T-helper 17 cell (primary cell): ENCODE data around the gene SCAF11. TPM values are rescaled to one million over a fixed set of nuclear protein-coding genes. Genes with fewer than 3 reads are reported as not detected.

Experiments
- ATAC-seq: fragments of 150-1000 bp; cut with Tn5 transposase; 2 replicates; pipeline ENCODE4 v1.10.0; 2021; ENCODE audit warnings: mild to moderate bottlenecking, moderate library complexity
- DNase-seq, 3 donors: peaks; one replicate each; pipeline versions ENCODE4 v3.0.0 to v3.0.0-alpha.2; 2020 to 2021
- H3K9me3 ChIP-seq: one replicate; pipeline ENCODE4 v1.7.0; 2013; ENCODE audit warnings: low read length, mild to moderate bottlenecking; ENCODE audit not compliant: control insufficient read depth, poor library complexity, severe bottlenecking
- H3K27ac Mint-ChIP-seq: one replicate; pipeline ENCODE4 v1.8.0; 2022; ENCODE audit warnings: mild to moderate bottlenecking, moderate library complexity, mixed read lengths
- H3K27me3 Mint-ChIP-seq: one replicate; pipeline ENCODE4 v1.8.0; 2022; ENCODE audit warnings: mixed read lengths
- H3K36me3 Mint-ChIP-seq: one replicate; pipeline ENCODE4 v1.8.0; 2022; ENCODE audit warnings: low read depth, mixed read lengths
- H3K4me1 Mint-ChIP-seq: one replicate; pipeline ENCODE4 v1.8.0; 2022; ENCODE audit warnings: mild to moderate bottlenecking, mixed read lengths
- H3K4me3 Mint-ChIP-seq: one replicate; pipeline ENCODE4 v1.8.0; 2022; ENCODE audit warnings: mild to moderate bottlenecking, moderate library complexity, mixed read lengths
- total RNA-seq, 4 donors: library from RNA in 2 of 4; stranded (reverse) in 2 of 4; gene quantifications; one replicate each; pipeline ENCODE4 v1.2.3 and lab custom pipeline; 2022 to 2026

Gene SCAF11
- total RNA-seq, 2 donors from 2014 or later, result 165 to 166 TPM

- DNase-seq, result no peak
- H3K9me3 ChIP-seq, result no peaks in the 10 kb centered on the region
- Mint-ChIP-seq H3K27ac (peak overlapping the region; percentile 54), H3K4me1 (peaks cover 8% of the 10 kb centered on the region), H3K4me3 (no peak overlapping the region), H3K27me3 (no peaks in the 10 kb centered on the region), H3K36me3 (peaks cover 4% of the 10 kb centered on the region)
- no peak for ATAC-seq
These were observed 56.9 kb downstream of the SCAF11 start for GRCh38 chr12:45933504-45933903.

GRCh38 chr12:45930369-45930768 is 60.0 kb downstream of the SCAF11 start:
- no peak overlapping the region for H3K4me3 Mint-ChIP-seq
- peaks cover 17% of the 10 kb centered on the region for H3K36me3 Mint-ChIP-seq
- no peaks in the 10 kb centered on the region for H3K27me3 Mint-ChIP-seq
- DNase-seq, result no peak
- ATAC-seq, result no peak
- no peaks in the 10 kb centered on the region for H3K9me3 ChIP-seq
- H3K27ac Mint-ChIP-seq, result peak overlapping the region; percentile 19
- H3K4me1 Mint-ChIP-seq, result peaks cover 9% of the 10 kb centered on the region

GRCh38 chr12:45928309-45928708 is 62.1 kb downstream of the SCAF11 start:
- Mint-ChIP-seq H3K36me3 (peaks cover 19% of the 10 kb centered on the region), H3K27me3 (no peaks in the 10 kb centered on the region), H3K4me3 (no peak overlapping the region), H3K4me1 (peaks cover 9% of the 10 kb centered on the region), H3K27ac (peak overlapping the region; percentile 27)
- DNase-seq (no peak), ATAC-seq (no peak)
- H3K9me3 ChIP-seq, result no peaks in the 10 kb centered on the region

- no peaks in the 10 kb centered on the region for H3K36me3 Mint-ChIP-seq
- H3K4me1 Mint-ChIP-seq, result no peaks in the 10 kb centered on the region
- ATAC-seq (no peak), DNase-seq (no peak)
- H3K9me3 ChIP-seq, result no peaks in the 10 kb centered on the region
- no peak overlapping the region for H3K27ac Mint-ChIP-seq
- H3K27me3 Mint-ChIP-seq, result no peaks in the 10 kb centered on the region
- H3K4me3 Mint-ChIP-seq, result no peak overlapping the region
These were observed 71.6 kb downstream of the SCAF11 start for GRCh38 chr12:45918818-45919217.

- Mint-ChIP-seq H3K27me3 (no peaks in the 10 kb centered on the region), H3K4me3 (no peak overlapping the region), H3K4me1 (peaks cover 3% of the 10 kb centered on the region), H3K27ac (no peak overlapping the region), H3K36me3 (no peaks in the 10 kb centered on the region)
- ATAC-seq (no peak), DNase-seq (no peak)
- no peaks in the 10 kb centered on the region for H3K9me3 ChIP-seq
These were observed 75.0 kb downstream of the SCAF11 start for GRCh38 chr12:45915405-45915804.

- no peaks in the 10 kb centered on the region for H3K9me3 ChIP-seq
- ATAC-seq (peak; percentile 18), DNase-seq (no peak)
- Mint-ChIP-seq H3K36me3 (no peaks in the 10 kb centered on the region), H3K4me1 (peaks cover 3% of the 10 kb centered on the region), H3K27me3 (no peaks in the 10 kb centered on the region), H3K4me3 (no peak overlapping the region), H3K27ac (no peak overlapping the region)
These were observed 76.3 kb downstream of the SCAF11 start for GRCh38 chr12:45914090-45914489.

- DNase-seq (no peak), ATAC-seq (no peak)
- no peaks in the 10 kb centered on the region for H3K9me3 ChIP-seq
- Mint-ChIP-seq H3K36me3 (no peaks in the 10 kb centered on the region), H3K4me1 (peaks cover 3% of the 10 kb centered on the region), H3K27me3 (no peaks in the 10 kb centered on the region), H3K27ac (no peak overlapping the region), H3K4me3 (no peak overlapping the region)
These were observed 76.7 kb downstream of the SCAF11 start for GRCh38 chr12:45913631-45914030.

GRCh38 chr12:45912774-45913173 is 77.6 kb downstream of the SCAF11 start:
- ATAC-seq (no peak), DNase-seq (no peak)
- Mint-ChIP-seq H3K27ac (no peak overlapping the region), H3K4me1 (peaks cover 3% of the 10 kb centered on the region), H3K36me3 (no peaks in the 10 kb centered on the region), H3K27me3 (no peaks in the 10 kb centered on the region), H3K4me3 (no peak overlapping the region)
- H3K9me3 ChIP-seq, result no peaks in the 10 kb centered on the region

GRCh38 chr12:45909041-45909713 is 81.2 kb downstream of the SCAF11 start:
- Mint-ChIP-seq H3K4me1 (peaks cover 3% of the 10 kb centered on the region), H3K27me3 (no peaks in the 10 kb centered on the region), H3K36me3 (no peaks in the 10 kb centered on the region), H3K27ac (no peak overlapping the region), H3K4me3 (no peak overlapping the region)
- no peak for ATAC-seq
- H3K9me3 ChIP-seq, result no peaks in the 10 kb centered on the region
- no peak for DNase-seq

- H3K27ac Mint-ChIP-seq, result no peak overlapping the region
- H3K4me1 Mint-ChIP-seq, result no peaks in the 10 kb centered on the region
- DNase-seq (no peak), ATAC-seq (no peak)
- no peaks in the 10 kb centered on the region for H3K36me3 Mint-ChIP-seq
- no peaks in the 10 kb centered on the region for H3K27me3 Mint-ChIP-seq
- H3K9me3 ChIP-seq, result no peaks in the 10 kb centered on the region
- no peak overlapping the region for H3K4me3 Mint-ChIP-seq
These were observed 82.4 kb downstream of the SCAF11 start for GRCh38 chr12:45907955-45908354.

- H3K9me3 ChIP-seq, result no peaks in the 10 kb centered on the region
- H3K4me1 Mint-ChIP-seq, result peaks cover 5% of the 10 kb centered on the region
- no peak for DNase-seq
- no peak overlapping the region for H3K27ac Mint-ChIP-seq
- no peaks in the 10 kb centered on the region for H3K27me3 Mint-ChIP-seq
- no peak for ATAC-seq
- H3K36me3 Mint-ChIP-seq, result peaks cover 13% of the 10 kb centered on the region
- no peak overlapping the region for H3K4me3 Mint-ChIP-seq
These were observed 92.3 kb downstream of the SCAF11 start for GRCh38 chr12:45898094-45898493.

GRCh38 chr12:45895961-45896360 is 94.4 kb downstream of the SCAF11 start:
- ATAC-seq (no peak), DNase-seq (no peak)
- no peaks in the 10 kb centered on the region for H3K9me3 ChIP-seq
- Mint-ChIP-seq H3K4me3 (no peak overlapping the region), H3K27me3 (no peaks in the 10 kb centered on the region), H3K27ac (peak overlapping the region; percentile 8), H3K36me3 (peaks cover 13% of the 10 kb centered on the region), H3K4me1 (peaks cover 11% of the 10 kb centered on the region)

- no peak for DNase-seq
- H3K27ac Mint-ChIP-seq, result no peak overlapping the region
These were observed 97.1 kb downstream of the SCAF11 start for GRCh38 chr12:45893240-45893639.

GRCh38 chr12:45890276-45890675 is 100.1 kb downstream of the SCAF11 start:
- H3K27me3 Mint-ChIP-seq, result no peaks in the 10 kb centered on the region

More at GRCh38 chr12:45893240-45893639, 97.1 kb downstream of the SCAF11 start:
- H3K4me3 Mint-ChIP-seq, result no peak overlapping the region
- H3K4me1 Mint-ChIP-seq, result peaks cover 14% of the 10 kb centered on the region
- H3K27me3 Mint-ChIP-seq, result no peaks in the 10 kb centered on the region
- ATAC-seq, result no peak
- H3K36me3 Mint-ChIP-seq, result peaks cover 12% of the 10 kb centered on the region
- no peaks in the 10 kb centered on the region for H3K9me3 ChIP-seq

More at GRCh38 chr12:45890276-45890675, 100.1 kb downstream of the SCAF11 start:
- DNase-seq, result no peak
- H3K4me1 Mint-ChIP-seq, result peaks cover 19% of the 10 kb centered on the region
- peaks cover 12% of the 10 kb centered on the region for H3K36me3 Mint-ChIP-seq
- no peak overlapping the region for H3K27ac Mint-ChIP-seq
- no peak for ATAC-seq
- H3K4me3 Mint-ChIP-seq, result no peak overlapping the region
- no peaks in the 10 kb centered on the region for H3K9me3 ChIP-seq
